ACC112 (cell line): Measurements from ENCODE around the gene TGIF2.
A peak's percentile ranks its signal among the peaks of the same experiment; 100 is the strongest.
"Not testable (repeated sequence)": the region's sequence is repeated elsewhere in the genome, so short reads cannot be mapped to it uniquely, and the experiment has no call there.

Experiments
- H2AFZ ChIP-seq: fragments of 200-600 bp; sonication (generic); one replicate; pipeline ENCODE4 v1.6.0; 2017; ENCODE audit warnings: antibody characterized with exemption, low read length; ENCODE audit not compliant: unreplicated experiment
- H3K27ac ChIP-seq: fragments of 200-600 bp; sonication (generic); 2 replicates; pipeline ENCODE4 v1.5.1; 2014; ENCODE audit warnings: low read depth, mild to moderate bottlenecking, antibody characterized with exemption, low read length, moderate library complexity
- H3K27me3 ChIP-seq: fragments of 200-600 bp; sonication (generic); 2 replicates; pipeline ENCODE4 v1.6.1; 2014; ENCODE audit warnings: mild to moderate bottlenecking, antibody characterized with exemption, low read length, moderate library complexity, mixed read lengths; ENCODE audit not compliant: insufficient read depth
- H3K36me3 ChIP-seq: fragments of 200-600 bp; sonication (generic); 2 replicates; pipeline ENCODE4 v1.6.1; 2016; ENCODE audit warnings: mild to moderate bottlenecking, antibody characterized with exemption, low read length, moderate library complexity, mixed read lengths; ENCODE audit not compliant: insufficient read depth
- H3K4me1 ChIP-seq: fragments of 200-600 bp; sonication (generic); one replicate; pipeline ENCODE4 v1.6.1; 2016; ENCODE audit warnings: low read length, mixed read lengths; ENCODE audit not compliant: insufficient read depth, unreplicated experiment, control insufficient read depth
- H3K4me3 ChIP-seq: fragments of 200-600 bp; sonication (generic); 2 replicates; pipeline ENCODE4 v1.5.1; 2014; ENCODE audit warnings: mild to moderate bottlenecking, low read depth, low read length
- H3K79me2 ChIP-seq: fragments of 200-600 bp; sonication (generic); one replicate; pipeline ENCODE4 v1.6.0; 2016; ENCODE audit warnings: low read length; ENCODE audit not compliant: control insufficient read depth, unreplicated experiment, insufficient read depth

Gene TGIF2

DNA sequence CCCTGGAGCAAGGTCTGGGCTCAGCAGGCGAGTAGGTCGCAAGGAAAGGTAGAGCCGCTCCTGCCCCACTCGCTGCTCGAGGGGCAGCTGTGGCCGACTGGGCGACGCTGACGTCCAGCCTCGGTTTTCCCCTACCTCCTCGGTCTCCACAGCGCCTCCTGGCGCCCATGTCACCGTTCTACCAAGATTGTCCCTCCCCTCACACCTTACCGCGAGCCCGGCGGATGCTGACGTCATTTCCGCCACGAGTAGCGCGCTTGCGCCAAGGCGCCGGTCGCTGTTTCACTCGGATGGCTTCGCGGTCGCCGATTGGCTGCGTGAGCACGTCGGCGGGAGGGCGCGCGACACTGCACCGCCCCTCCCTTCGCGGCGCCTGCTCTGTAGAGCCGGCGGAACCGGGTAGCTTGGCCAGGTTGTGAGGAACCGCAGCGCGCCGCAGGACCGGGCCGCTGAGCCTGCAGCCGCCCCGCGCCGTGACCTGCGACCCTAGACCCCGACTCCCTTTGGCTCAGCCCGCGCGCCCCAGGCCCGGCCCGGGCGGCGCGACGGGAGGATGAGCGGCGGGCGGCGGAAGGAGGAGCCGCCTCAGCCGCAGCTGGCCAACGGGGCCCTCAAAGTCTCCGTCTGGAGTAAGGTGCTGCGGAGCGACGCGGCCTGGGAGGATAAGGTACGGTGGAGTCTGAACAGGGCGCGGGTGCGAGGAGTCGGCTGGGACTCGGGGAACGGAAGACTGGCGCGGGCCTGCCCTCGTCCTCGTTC lies 32.2 kb downstream of the TGIF2 start, which contains the start of gene RAB5IF:
RAB5IF (plus strand) TSS at position 381 of the 759 bp plus-strand sequence; CDS start at position 554, 173 bp downstream.
- Histone ChIP-seq H3K79me2 (peaks cover 33% of the 10 kb centered on the region), H3K27ac (peak within 1 kb of the TSS; percentile 68), H3K27me3 (no peaks in the 10 kb centered on the region), H3K4me1 (peaks cover 15% of the 10 kb centered on the region), H3K36me3 (peaks cover 15% of the 10 kb centered on the region), H3K4me3 (peak within 1 kb of the TSS; percentile 98), H2AFZ (peak within 1 kb of the TSS; percentile 89)

DNA sequence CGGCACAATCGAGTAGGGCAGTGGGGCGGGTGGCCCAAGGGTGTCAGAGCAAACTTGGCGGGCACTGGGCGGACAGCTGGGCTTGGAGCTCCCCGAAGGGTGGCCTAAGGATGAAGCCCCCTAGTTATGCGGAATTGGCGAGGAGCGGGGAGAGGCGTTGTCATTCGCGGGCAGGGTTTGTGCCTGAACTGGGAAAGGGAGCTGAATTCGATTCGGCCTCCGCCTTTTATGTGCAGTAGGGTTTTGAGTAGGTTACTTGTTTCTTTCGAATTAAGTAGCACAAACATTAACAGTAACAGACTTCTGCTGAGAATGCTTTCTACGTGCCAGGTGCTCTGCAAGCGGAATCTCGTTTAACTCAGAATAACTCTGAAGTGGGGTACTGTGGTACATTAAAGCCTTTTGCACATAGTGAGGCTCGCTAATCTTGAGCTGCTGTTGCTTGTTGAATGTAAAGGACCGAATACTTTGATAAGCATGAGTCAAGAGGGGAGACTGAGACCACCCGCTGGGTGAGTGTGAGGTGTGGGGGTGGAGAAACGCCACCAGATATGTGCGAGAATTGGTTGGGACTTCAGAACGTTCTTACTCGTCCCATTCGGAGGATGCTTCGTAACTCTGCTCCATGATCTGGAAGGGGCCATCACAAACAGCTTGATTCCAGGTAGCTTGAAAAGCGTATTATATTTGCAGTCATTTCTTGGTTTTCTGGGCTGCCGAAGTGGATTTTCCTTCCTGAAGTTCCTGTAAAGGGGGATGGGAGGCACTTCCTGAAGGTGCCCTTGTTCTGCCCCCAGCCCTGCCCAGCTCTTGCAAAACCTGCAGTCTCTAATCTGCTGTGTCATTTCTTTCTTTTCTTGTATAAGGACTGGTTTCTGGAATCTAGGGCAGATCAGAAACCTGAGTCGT lies 33.0 kb downstream of the TGIF2 start:
- H3K27ac ChIP-seq: peak overlapping the region; percentile 68
- H2AFZ ChIP-seq: peak overlapping the region; percentile 58

DNA sequence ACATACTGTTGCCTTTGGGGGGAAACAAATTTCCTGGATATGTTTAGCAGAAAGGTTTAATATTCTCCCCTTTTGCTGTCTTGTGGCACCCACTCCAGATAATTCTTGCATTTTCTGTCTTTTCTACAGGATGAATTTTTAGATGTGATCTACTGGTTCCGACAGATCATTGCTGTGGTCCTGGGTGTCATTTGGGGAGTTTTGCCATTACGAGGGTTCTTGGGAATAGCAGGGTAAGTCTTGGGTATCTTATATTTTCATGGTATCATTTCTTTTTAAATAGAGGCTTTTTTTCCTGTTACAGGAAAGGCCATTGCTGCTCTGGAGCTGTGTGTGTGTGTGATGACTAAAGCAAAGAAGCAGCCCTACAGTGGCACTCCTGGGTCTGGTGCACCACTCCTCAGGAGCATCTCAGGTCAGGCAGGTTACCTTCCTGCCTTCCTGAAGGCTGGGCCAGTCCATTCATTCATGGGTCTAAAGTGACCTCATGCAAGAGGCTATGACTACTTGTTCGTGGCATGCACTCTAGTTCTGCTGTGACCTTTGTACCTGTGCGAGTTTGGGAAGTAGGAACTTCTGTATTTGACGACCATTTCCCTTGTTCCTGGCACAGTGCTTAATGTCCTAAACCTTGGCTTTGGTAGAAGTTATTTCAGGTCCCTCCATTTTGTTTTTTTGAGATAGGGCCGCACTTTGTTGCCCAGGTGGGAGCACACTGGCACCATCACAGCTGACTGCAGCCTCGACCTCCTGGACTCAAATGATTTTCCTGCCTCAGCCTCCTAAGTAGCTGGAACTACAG lies 34.4 kb downstream of the TGIF2 start:
- Histone ChIP-seq H3K4me1 (peaks cover 15% of the 10 kb centered on the region), H3K27ac (peak overlapping the region; percentile 68), H3K36me3 (peaks cover 31% of the 10 kb centered on the region), H3K27me3 (no peaks in the 10 kb centered on the region), H2AFZ (no peak overlapping the region), H3K4me3 (peak overlapping the region; percentile 98), H3K79me2 (peaks cover 33% of the 10 kb centered on the region)

More for the DNA sequence above, 33.0 kb downstream of the TGIF2 start:
- H3K4me1 ChIP-seq: peaks cover 15% of the 10 kb centered on the region
- H3K79me2 ChIP-seq: peaks cover 33% of the 10 kb centered on the region
- peaks cover 19% of the 10 kb centered on the region for H3K36me3 ChIP-seq
- H3K27me3 ChIP-seq: no peaks in the 10 kb centered on the region
- peak overlapping the region; percentile 98 for H3K4me3 ChIP-seq

DNA sequence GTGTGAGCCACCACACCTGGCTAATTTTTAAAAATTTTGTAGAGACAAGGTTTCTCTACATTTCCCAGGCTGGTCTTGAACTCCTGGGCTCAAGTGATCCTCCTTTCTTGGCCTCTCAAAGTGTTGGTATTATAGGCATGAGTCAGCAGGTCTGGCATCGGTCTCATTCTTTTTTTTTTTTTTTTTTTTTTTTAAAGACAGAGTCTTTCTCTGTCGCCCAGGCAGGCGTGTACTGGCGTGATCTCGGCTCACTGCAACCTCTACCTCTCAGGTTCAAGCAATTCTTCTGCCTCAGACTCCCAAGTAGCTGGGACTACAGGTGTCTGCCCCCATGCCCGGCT lies 35.0 kb downstream of the TGIF2 start:
- peaks cover 35% of the 10 kb centered on the region for H3K36me3 ChIP-seq
- H3K4me3 ChIP-seq: peak overlapping the region; percentile 98; the same call in 1 of the 2 replicates

DNA sequence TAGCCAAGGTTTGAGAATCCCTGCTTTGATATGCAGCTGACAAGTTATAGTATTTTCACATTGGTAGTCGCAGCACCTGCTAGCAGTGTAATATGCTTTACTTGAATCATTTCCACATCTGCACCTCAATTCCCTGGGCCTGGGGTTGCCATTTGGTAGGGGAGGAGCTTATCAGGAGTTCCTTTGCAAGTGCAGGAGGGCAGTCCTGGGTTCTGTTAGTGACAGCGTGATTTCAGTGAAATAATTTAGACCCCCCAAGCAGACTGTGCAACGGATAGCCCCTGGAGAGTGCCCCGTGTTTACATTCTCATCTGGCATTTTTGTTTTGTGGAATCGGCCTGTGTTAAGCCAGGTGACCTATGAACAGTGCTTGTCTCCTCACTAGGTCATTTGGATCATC lies 38.2 kb downstream of the TGIF2 start:
- Histone ChIP-seq H3K4me3 (no peak overlapping the region), H3K79me2 (peaks cover 23% of the 10 kb centered on the region), H3K36me3 (peaks cover 36% of the 10 kb centered on the region), H3K4me1 (peaks cover 11% of the 10 kb centered on the region), H3K27me3 (no peaks in the 10 kb centered on the region), H3K27ac (no peak overlapping the region), H2AFZ (no peak overlapping the region)

More for the DNA sequence above, 35.0 kb downstream of the TGIF2 start:
- H2AFZ ChIP-seq, H3K27me3 ChIP-seq: not testable (repeated sequence)
- Histone ChIP-seq H3K27ac (0 out of 2 replicates have a peak overlapping the region, but pooled peaks have one; percentile 9), H3K79me2 (peaks cover 33% of the 10 kb centered on the region), H3K4me1 (peaks cover 15% of the 10 kb centered on the region)

DNA sequence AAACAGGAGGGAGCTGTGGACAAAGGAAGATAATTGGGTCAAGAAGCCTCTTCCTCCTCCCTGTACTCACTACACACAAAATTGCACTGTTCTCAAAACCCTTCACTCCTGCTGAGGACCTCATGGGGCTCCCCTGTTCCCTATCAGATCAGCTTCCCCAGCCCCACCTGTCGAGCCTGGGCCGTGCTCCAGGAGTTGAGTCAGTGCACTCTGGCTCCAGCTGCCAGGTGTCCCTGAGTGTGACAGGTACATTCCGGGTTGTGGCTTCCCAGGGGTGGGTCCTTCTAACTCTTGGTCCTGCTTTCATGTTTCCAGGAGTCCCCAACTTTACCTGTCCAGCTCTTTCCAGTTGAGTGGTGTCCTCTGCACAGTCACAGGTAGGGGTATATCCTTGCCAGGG lies 40.6 kb downstream of the TGIF2 start:
- Histone ChIP-seq H3K4me3 (no peak overlapping the region), H3K4me1 (no peaks in the 10 kb centered on the region), H3K36me3 (peaks cover 27% of the 10 kb centered on the region), H2AFZ (no peak overlapping the region), H3K79me2 (peaks cover 3% of the 10 kb centered on the region), H3K27ac (no peak overlapping the region), H3K27me3 (no peaks in the 10 kb centered on the region)

DNA sequence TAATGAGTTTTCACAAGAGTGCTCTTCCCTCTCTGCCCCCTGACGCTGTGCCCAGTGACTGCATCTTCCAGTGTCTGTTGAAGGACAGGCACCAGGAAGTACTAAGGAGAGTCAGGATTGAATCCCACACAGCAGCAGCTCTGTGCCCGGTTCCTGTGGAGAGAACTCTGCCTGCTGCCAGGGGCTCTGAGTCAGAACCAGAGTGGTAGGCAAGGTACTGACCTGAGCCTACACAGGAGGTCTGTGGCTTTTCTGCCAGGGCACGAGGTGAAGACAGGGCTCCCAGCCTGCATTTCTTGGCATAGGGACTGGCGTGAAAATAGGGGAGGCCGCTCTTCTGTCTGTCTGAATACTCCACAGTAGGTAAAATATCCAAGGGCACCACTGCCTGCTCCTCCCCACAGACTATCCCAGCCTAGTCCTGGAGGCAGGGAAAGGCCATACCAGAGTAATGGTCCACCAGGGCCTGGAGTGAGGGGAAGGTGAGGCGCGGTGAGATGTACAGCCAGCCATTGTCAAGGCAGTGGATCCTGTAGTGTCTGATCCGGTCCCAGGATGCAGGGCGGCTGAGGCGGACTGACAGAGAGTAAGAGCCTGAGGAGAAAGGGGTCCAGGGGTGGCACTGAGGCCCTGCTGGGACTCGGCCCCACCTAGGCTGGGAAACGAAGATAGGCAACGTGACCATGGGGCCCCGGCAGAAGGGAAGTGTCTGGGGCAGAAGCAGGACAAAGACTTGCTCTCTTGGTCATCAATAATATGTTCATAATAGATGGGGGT lies 41.6 kb downstream of the TGIF2 start:
- no peak overlapping the region for H3K4me3 ChIP-seq
- no peak overlapping the region for H3K27ac ChIP-seq
- peaks cover 22% of the 10 kb centered on the region for H3K36me3 ChIP-seq
- no peaks in the 10 kb centered on the region for H3K27me3 ChIP-seq
- no peak overlapping the region for H2AFZ ChIP-seq
- H3K79me2 ChIP-seq: no peaks in the 10 kb centered on the region
- H3K4me1 ChIP-seq: no peaks in the 10 kb centered on the region

DNA sequence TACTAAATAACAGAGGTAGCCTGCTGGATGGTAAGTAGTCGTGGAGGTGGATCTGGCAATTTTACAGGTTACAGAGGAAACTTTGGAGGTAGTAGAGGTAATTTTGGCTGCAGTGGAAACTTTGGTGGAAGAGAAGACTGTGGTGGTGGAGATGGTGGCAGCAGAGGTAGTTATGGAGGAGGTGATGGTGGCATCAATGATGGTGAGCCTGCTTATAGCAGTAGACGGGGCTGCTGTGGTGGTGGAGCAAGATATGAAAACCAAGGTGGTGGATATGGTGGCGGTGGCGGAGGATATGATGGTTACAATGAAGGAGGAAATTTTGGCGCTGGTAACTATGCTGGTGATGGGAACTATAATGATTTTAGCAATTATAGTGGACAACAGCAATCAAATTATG lies 47.5 kb downstream of the TGIF2 start:
- H2AFZ ChIP-seq: no peak overlapping the region
- no peaks in the 10 kb centered on the region for H3K36me3 ChIP-seq
- no peaks in the 10 kb centered on the region for H3K4me1 ChIP-seq
- no peak overlapping the region for H3K4me3 ChIP-seq
- no peak overlapping the region for H3K27ac ChIP-seq
- no peaks in the 10 kb centered on the region for H3K27me3 ChIP-seq
- no peaks in the 10 kb centered on the region for H3K79me2 ChIP-seq

DNA sequence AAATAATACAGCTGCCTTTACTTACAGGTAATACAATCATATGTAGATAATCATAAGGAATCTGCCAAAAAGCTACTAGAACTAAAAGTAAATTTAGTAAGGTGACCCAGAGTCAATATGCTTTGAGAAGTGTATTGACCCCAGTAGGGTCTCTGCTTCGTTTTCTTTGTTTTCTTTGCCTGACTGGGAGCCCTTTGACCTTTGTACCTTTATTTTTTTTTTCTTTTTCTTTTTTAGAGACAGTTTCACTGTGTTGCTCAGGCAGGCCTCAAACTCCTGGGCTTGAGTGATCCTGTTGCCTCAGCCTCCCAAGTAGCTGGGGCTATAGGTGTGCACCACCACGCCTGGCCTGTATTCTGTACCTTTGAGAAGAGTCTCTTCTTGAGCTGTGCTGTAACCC lies 50.0 kb downstream of the TGIF2 start:
- Histone ChIP-seq H3K27me3 (no peaks in the 10 kb centered on the region), H3K4me1 (no peaks in the 10 kb centered on the region), H3K27ac (no peak overlapping the region), H2AFZ (no peak overlapping the region), H3K36me3 (no peaks in the 10 kb centered on the region), H3K79me2 (no peaks in the 10 kb centered on the region), H3K4me3 (no peak overlapping the region)
